HEK293T (cell line): Measurements from ENCODE around the gene FXYD7.

Source experiments
- CTCF ChIA-PET: fragments of 350-600 bp; formaldehyde crosslinking; extraction: SDS; loops from one replicate; lab custom pipeline; 2021; ENCODE audit warnings: antibody characterized with exemption, inconsistent platforms; lab: Yijun Ruan, JAX
- POLR2A ChIA-PET: fragments of 350-600 bp; formaldehyde crosslinking; extraction: SDS; loops from one replicate; lab custom pipeline; 2020; ENCODE audit warnings: antibody characterized with exemption, inconsistent platforms; lab: Yijun Ruan, JAX
- DNase-seq: peaks from one replicate; pipeline ENCODE4 v3.0.0; 2012; ENCODE audit warnings: mixed read lengths; ENCODE audit errors: extremely low spot score
- ARNT ChIP-seq: fragments of 450-650 bp; IDR thresholded peaks from 2 replicates; pipeline ENCODE4 v1.6.1; 2017; ENCODE audit warnings: mild to moderate bottlenecking
- BHLHE40 ChIP-seq: fragments of 450-650 bp; IDR thresholded peaks from 2 replicates; pipeline ENCODE4 v1.6.1; 2016; ENCODE audit warnings: mild to moderate bottlenecking, moderate library complexity, borderline replicate concordance
- CTBP1 ChIP-seq: fragments of 450-650 bp; IDR thresholded peaks from 2 replicates; pipeline ENCODE4 v1.6.1; 2016; ENCODE audit warnings: borderline replicate concordance
- ELF4 ChIP-seq: fragments of 450-650 bp; IDR thresholded peaks from 2 replicates; pipeline ENCODE4 v1.6.1; 2017; ENCODE audit warnings: antibody characterized with exemption
- FOXA1 ChIP-seq: fragments of 450-650 bp; IDR thresholded peaks from 2 replicates; pipeline ENCODE4 v1.6.1; 2016; ENCODE audit warnings: mild to moderate bottlenecking
- FOXK2 ChIP-seq: fragments of 450-650 bp; IDR thresholded peaks from 2 replicates; pipeline ENCODE4 v1.6.1; 2016; ENCODE audit warnings: mild to moderate bottlenecking
- FOXM1 ChIP-seq: fragments of 450-650 bp; IDR thresholded peaks from 2 replicates; pipeline ENCODE4 v1.6.1; 2017; ENCODE audit warnings: mild to moderate bottlenecking, borderline replicate concordance
- HDGF ChIP-seq: fragments of 450-650 bp; IDR thresholded peaks from 2 replicates; pipeline ENCODE4 v1.6.1; 2017; ENCODE audit warnings: antibody characterized with exemption, borderline replicate concordance
- L3MBTL2 ChIP-seq: fragments of 450-650 bp; conservative IDR thresholded peaks from 2 replicates; pipeline ENCODE4 v1.6.1; 2016; ENCODE audit warnings: mild to moderate bottlenecking
- LEF1 ChIP-seq: fragments of 450-650 bp; IDR thresholded peaks from 2 replicates; pipeline ENCODE4 v1.6.1; 2017; ENCODE audit warnings: mild to moderate bottlenecking, borderline replicate concordance
- NFRKB ChIP-seq: fragments of 450-650 bp; IDR thresholded peaks from 2 replicates; pipeline ENCODE4 v1.6.1; 2016; ENCODE audit warnings: mild to moderate bottlenecking, moderate library complexity
- PKNOX1 ChIP-seq: fragments of 450-650 bp; IDR thresholded peaks from 2 replicates; pipeline ENCODE4 v1.6.1; 2016
- SP1 ChIP-seq: fragments of 450-650 bp; IDR thresholded peaks from 2 replicates; pipeline ENCODE4 v1.6.1; 2017
- SUZ12 ChIP-seq: fragments of 450-650 bp; IDR thresholded peaks from 2 replicates; pipeline ENCODE4 v1.6.1; 2016; ENCODE audit warnings: mild to moderate bottlenecking
- TARDBP ChIP-seq: fragments of 450-650 bp; IDR thresholded peaks from 2 replicates; pipeline ENCODE4 v1.6.1; 2016
- ZNF384 ChIP-seq: fragments of 450-650 bp; IDR thresholded peaks from 2 replicates; pipeline ENCODE4 v1.6.1; 2016

Gene FXYD7

GRCh38 chr19:35169221-35169995, 26.4 kb downstream of the FXYD7 start:
- POLR2A ChIA-PET: no interaction called here
- TF ChIP-seq LEF1 (no peak), BHLHE40 (no peak), ELF4 (no peak), SP1 (no peak), NFRKB (no peak), L3MBTL2 (no peak), FOXK2 (no peak), FOXA1 (no peak), HDGF (no peak), SUZ12 (no peak), PKNOX1 (no peak), CTBP1 (no peak), ARNT (no peak), FOXM1 (no peak), ZNF384 (no peak), TARDBP (no peak)
- no peak for DNase-seq
- CTCF ChIA-PET: no interaction called here

GRCh38 chr19:35170359-35171061, 27.5 kb downstream of the FXYD7 start:
- ChIA-PET CTCF (no interaction called here), POLR2A (no interaction called here)
- no peak for DNase-seq
- TF ChIP-seq BHLHE40 (no peak), ELF4 (no peak), CTBP1 (no peak), PKNOX1 (no peak), SP1 (no peak)

DNA sequence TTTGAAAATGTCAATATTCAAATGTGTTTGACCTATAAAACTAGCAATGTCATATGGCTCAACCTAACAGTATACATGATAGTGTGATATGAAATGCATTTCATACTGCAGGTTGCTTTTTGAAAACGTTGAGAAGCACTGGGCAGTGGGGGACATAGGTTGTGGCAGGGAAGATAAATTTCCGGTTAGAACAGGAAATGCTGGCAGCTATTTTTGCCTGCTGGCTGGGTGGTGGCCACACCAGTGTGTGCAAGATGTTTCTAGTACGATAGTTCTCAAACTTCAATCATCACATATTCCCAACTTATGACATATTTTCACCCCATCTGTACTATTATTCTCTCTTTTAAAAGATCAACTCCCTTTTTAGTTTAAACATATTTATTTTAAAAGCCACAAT, 28.7 kb downstream of the FXYD7 start:
- ChIA-PET CTCF (no interaction called here), POLR2A (no interaction called here)
- DNase-seq: no peak
- TF ChIP-seq ELF4: no peak
- TF ChIP-seq FOXM1: no peak
- no peak for TF ChIP-seq ARNT
- TF ChIP-seq LEF1: no peak
- TF ChIP-seq FOXA1: no peak
- no peak for TF ChIP-seq SUZ12
- no peak for TF ChIP-seq SP1
- no peak for TF ChIP-seq ZNF384
- no peak for TF ChIP-seq PKNOX1
- TF ChIP-seq NFRKB: no peak
- no peak for TF ChIP-seq HDGF
- TF ChIP-seq L3MBTL2: no peak

DNA sequence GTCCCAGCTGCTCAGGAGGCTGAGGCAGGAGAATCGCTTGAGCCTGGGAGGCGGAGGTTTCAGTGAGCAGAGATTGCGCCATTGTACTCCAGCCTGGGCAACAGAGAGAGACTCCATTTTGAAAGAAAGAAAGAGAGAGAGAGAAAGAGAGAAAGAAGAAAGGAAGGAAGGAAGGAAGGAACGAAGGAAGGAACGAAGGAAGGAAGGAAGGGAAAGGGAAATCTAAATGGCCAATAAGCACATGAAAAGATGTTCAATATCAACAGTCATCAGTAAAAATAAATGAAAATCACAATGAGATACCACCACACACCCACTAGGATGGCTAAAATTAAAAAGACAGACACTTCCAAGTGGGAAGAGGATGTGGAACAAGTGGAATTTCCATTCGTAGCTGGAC, 31.2 kb downstream of the FXYD7 start:
- ChIA-PET POLR2A (no interaction called here), CTCF (no interaction called here)
- TF ChIP-seq HDGF (no peak), FOXK2 (no peak), ARNT (no peak), PKNOX1 (no peak), NFRKB (no peak), BHLHE40 (no peak), ELF4 (no peak), L3MBTL2 (no peak), FOXA1 (no peak), ZNF384 (no peak), SUZ12 (no peak), CTBP1 (no peak), FOXM1 (no peak), TARDBP (no peak), LEF1 (no peak), SP1 (no peak)
- no peak for DNase-seq

DNA sequence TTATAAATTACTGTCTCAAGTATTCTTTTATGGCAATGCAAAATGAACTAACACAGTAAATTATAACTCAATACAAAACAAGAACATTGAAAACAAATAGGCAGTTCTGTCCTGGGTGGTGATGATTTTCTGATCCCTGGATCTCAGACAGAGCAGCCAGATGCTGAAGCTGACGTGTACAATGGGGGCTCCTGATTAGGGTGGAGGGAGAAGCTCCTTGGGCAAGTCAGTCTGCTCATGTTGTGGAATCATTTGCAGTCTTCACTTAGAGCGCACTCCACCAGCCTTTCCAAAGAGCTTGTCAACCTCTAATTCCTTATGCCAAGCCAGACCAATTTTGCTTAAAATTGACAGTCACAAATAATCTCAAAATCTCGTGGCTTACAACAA, 33.1 kb downstream of the FXYD7 start:
- CTCF ChIA-PET: no interaction called here
- no peak for TF ChIP-seq NFRKB
- TF ChIP-seq CTBP1: no peak
- no peak for TF ChIP-seq ELF4
- TF ChIP-seq ZNF384: no peak
- no peak for TF ChIP-seq BHLHE40
- no peak for TF ChIP-seq L3MBTL2
- no peak for TF ChIP-seq LEF1
- no peak for TF ChIP-seq HDGF
- TF ChIP-seq TARDBP: no peak
- TF ChIP-seq FOXK2: no peak
- TF ChIP-seq FOXA1: no peak
- TF ChIP-seq ARNT: no peak
- no peak for TF ChIP-seq PKNOX1
- no peak for TF ChIP-seq FOXM1
- no peak for TF ChIP-seq SUZ12
- TF ChIP-seq SP1: no peak
- no peak for DNase-seq
- POLR2A ChIA-PET: no interaction called here
